SU-DHL-6 (cell line): ENCODE measurements around the gene SLC17A9.

Source experiments
- H2AFZ ChIP-seq: fragments of 200-600 bp; sonication (generic); 2 replicates; pipeline ENCODE4 v1.6.1; 2014; ENCODE audit warnings: low read depth, mild to moderate bottlenecking, moderate library complexity, mixed read lengths, antibody characterized with exemption, low read length; ENCODE audit not compliant: severe bottlenecking
- H3F3A ChIP-seq: fragments of 200-600 bp; shearing (Covaris generic); 2 replicates; pipeline ENCODE4 v1.6.0; 2016; ENCODE audit warnings: antibody characterized with exemption, mild to moderate bottlenecking; ENCODE audit not compliant: insufficient read depth
- H3K27ac ChIP-seq: fragments of 200-600 bp; sonication (generic); 2 replicates; pipeline ENCODE4 v1.5.1; 2016; ENCODE audit warnings: low read depth, mild to moderate bottlenecking, low read length, moderate library complexity, mixed read lengths
- H3K27me3 ChIP-seq: fragments of 200-600 bp; sonication (generic), shearing (Covaris generic); 2 replicates; pipeline ENCODE4 v1.6.0; 2014; ENCODE audit warnings: mild to moderate bottlenecking, low read length
- H3K36me3 ChIP-seq: fragments of 200-600 bp; sonication (generic); 2 replicates; pipeline ENCODE4 v1.6.1; 2014; ENCODE audit warnings: mild to moderate bottlenecking, low read length, mixed read lengths
- H3K4me2 ChIP-seq: fragments of 300-600, 200-600 bp; shearing (Covaris generic), sonication (generic); 2 replicates; pipeline ENCODE4 v1.6.0; 2014; ENCODE audit warnings: low read length, low read depth, mild to moderate bottlenecking; ENCODE audit not compliant: poor library complexity, severe bottlenecking
- H3K4me3 ChIP-seq: fragments of 200-600 bp; sonication (generic); 2 replicates; pipeline ENCODE4 v1.5.1; 2014; ENCODE audit warnings: antibody characterized with exemption, low read length, mild to moderate bottlenecking, mixed read lengths; ENCODE audit not compliant: insufficient read depth, poor library complexity, severe bottlenecking
- H3K79me2 ChIP-seq: fragments of 200-600 bp; sonication (generic); 2 replicates; pipeline ENCODE4 v1.6.1; 2014; ENCODE audit warnings: mild to moderate bottlenecking, low read length, moderate library complexity; ENCODE audit not compliant: insufficient read depth
- H3K9ac ChIP-seq: fragments of 200-600 bp; sonication (generic); 2 replicates; pipeline ENCODE4 v1.7.0; 2014; ENCODE audit warnings: mild to moderate bottlenecking, low read length
- H3K9me2 ChIP-seq: fragments of 200-600 bp; sonication (generic); replicated peaks from 2 replicates; pipeline ENCODE4 v1.6.1; 2014; ENCODE audit warnings: low read length; ENCODE audit not compliant: insufficient read depth
- H3K9me3 ChIP-seq: fragments of 200-600 bp; sonication (generic); 2 replicates; pipeline ENCODE4 v1.6.1; 2014; ENCODE audit warnings: low read length, mixed read lengths; ENCODE audit not compliant: insufficient read depth
- H4K20me1 ChIP-seq: fragments of 200-600 bp; sonication (generic); 2 replicates; pipeline ENCODE4 v1.6.1; 2014; ENCODE audit warnings: low read depth, mild to moderate bottlenecking, antibody characterized with exemption, low read length, moderate library complexity, mixed read lengths
- EZH2phosphoT487 ChIP-seq: fragments of 200-600 bp; sonication (generic), shearing (Covaris generic); conservative IDR thresholded peaks from 2 replicates; pipeline ENCODE4 v1.6.1; 2018; ENCODE audit warnings: mild to moderate bottlenecking, antibody characterized with exemption, low read length, moderate library complexity, mixed read lengths
- TF ChIP-seq, protein P1 (sequence below): fragments of 200-600 bp; sonication (generic); IDR thresholded peaks from one replicate; pipeline ENCODE4 v1.5.1; 2017; ENCODE audit warnings: antibody characterized with exemption, mild to moderate bottlenecking, low read length, moderate library complexity; ENCODE audit not compliant: insufficient read depth, poor library complexity, severe bottlenecking

Gene SLC17A9

DNA sequence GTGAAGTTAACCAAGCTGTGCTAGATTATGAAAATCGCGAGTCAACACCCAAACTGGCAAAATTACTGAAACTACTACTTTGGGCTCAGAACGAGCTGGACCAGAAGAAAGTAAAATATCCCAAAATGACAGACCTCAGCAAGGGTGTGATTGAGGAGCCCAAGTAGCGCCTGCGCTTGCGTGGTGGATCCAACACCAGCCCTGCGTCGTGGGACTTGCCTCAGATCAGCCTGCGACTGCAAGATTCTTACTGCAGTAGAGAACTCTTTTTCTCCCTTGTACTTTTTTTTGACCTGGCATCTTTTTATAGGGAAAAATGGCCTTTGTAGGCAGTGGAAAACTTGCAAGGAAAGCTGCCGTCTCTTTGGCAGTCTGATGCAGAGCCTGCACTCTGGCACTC lies 7.8 kb upstream of the SLC17A9 start:
- no peak for TF ChIP-seq EZH2phosphoT487
- TF ChIP-seq, protein P1, sequence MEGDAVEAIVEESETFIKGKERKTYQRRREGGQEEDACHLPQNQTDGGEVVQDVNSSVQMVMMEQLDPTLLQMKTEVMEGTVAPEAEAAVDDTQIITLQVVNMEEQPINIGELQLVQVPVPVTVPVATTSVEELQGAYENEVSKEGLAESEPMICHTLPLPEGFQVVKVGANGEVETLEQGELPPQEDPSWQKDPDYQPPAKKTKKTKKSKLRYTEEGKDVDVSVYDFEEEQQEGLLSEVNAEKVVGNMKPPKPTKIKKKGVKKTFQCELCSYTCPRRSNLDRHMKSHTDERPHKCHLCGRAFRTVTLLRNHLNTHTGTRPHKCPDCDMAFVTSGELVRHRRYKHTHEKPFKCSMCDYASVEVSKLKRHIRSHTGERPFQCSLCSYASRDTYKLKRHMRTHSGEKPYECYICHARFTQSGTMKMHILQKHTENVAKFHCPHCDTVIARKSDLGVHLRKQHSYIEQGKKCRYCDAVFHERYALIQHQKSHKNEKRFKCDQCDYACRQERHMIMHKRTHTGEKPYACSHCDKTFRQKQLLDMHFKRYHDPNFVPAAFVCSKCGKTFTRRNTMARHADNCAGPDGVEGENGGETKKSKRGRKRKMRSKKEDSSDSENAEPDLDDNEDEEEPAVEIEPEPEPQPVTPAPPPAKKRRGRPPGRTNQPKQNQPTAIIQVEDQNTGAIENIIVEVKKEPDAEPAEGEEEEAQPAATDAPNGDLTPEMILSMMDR = no peak
- no peaks in the 10 kb centered on the region for H3K27me3 ChIP-seq
- H3F3A ChIP-seq = no peaks in the 10 kb centered on the region
- no peak overlapping the region for H2AFZ ChIP-seq
- no peaks in the 10 kb centered on the region; the same call in 1 of the 2 replicates for H3K9me3 ChIP-seq
- peaks cover 14% of the 10 kb centered on the region for H3K36me3 ChIP-seq
- H3K4me2 ChIP-seq = no peak overlapping the region
- H3K27ac ChIP-seq = no peak overlapping the region
- H3K79me2 ChIP-seq = peaks cover 35% of the 10 kb centered on the region
- H3K9ac ChIP-seq = no peak overlapping the region
- no peaks in the 10 kb centered on the region for H4K20me1 ChIP-seq
- H3K9me2 ChIP-seq = no peaks in the 10 kb centered on the region
- no peak overlapping the region for H3K4me3 ChIP-seq

DNA sequence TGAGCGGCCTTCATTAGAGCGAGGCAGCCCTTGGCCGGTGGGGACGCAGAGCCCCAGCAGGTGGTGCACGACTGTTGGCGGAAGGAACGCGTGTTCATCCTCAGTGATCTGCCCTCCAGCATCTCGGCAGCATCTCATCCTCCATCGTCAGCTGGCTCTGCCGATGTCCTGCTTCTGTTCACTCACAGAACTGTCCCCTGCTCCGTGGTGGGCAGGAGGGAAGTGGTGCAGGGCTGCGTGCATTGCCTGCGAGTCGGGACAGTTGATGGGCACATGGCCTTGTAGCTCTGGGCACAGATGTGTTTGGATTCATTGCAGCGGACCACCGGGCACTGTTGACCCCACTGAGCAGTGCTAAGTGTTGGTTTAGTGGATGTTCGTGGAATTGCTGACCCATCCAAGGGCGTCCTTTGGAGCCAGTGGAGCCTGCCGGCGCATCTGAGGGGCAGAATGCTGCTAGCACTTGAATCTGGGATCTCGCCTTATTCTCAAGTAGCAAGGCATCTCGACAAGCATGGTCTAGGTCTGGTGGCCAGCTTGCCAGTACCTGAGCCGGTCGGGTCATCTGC lies 6.7 kb upstream of the SLC17A9 start:
- H3K9me2 ChIP-seq = no peaks in the 10 kb centered on the region
- no peaks in the 10 kb centered on the region for H4K20me1 ChIP-seq
- TF ChIP-seq EZH2phosphoT487 = no peak
- TF ChIP-seq, protein P1 = no peak
- H3K4me2 ChIP-seq = no peak overlapping the region
- no peak overlapping the region for H3K9ac ChIP-seq
- peaks cover 25% of the 10 kb centered on the region for H3K79me2 ChIP-seq
- no peak overlapping the region for H3K27ac ChIP-seq
- H2AFZ ChIP-seq = no peak overlapping the region
- no peaks in the 10 kb centered on the region; the same call in 1 of the 2 replicates for H3K9me3 ChIP-seq
- H3K36me3 ChIP-seq = peaks cover 14% of the 10 kb centered on the region
- no peaks in the 10 kb centered on the region for H3F3A ChIP-seq
- no peaks in the 10 kb centered on the region for H3K27me3 ChIP-seq
- no peak overlapping the region for H3K4me3 ChIP-seq

DNA sequence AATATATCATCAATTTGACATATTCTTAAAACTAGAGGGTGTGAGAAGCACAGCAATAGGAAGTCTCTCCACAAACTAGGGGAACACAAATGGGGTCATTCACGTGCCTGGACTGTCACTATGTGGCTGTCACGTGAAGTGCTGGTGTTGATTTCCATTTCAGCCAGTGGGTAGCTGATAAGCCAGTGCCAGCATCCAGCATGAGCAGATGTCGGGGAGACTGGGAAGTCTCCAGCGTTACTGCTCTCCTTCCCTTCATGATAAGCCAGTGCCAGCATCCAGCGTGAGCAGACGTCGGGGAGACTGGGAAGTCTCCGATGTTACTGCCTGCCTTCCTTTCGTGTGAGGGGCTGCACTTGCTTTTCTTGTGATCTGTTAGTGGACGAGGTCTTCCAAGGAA lies 5.6 kb upstream of the SLC17A9 start:
- no peaks in the 10 kb centered on the region for H3K9me2 ChIP-seq
- no peak overlapping the region for H3K9ac ChIP-seq
- TF ChIP-seq EZH2phosphoT487 = no peak
- TF ChIP-seq, protein P1 = no peak
- H3K27me3 ChIP-seq = no peaks in the 10 kb centered on the region
- peaks cover 14% of the 10 kb centered on the region for H3K36me3 ChIP-seq
- peaks cover 15% of the 10 kb centered on the region for H3K79me2 ChIP-seq
- H3K27ac ChIP-seq = no peak overlapping the region
- H2AFZ ChIP-seq = no peak overlapping the region
- H3K9me3 ChIP-seq = no peaks in the 10 kb centered on the region; the same call in 1 of the 2 replicates
- H4K20me1 ChIP-seq = no peaks in the 10 kb centered on the region
- no peak overlapping the region for H3K4me3 ChIP-seq
- no peak overlapping the region for H3K4me2 ChIP-seq
- no peaks in the 10 kb centered on the region for H3F3A ChIP-seq
